OCI-LY7 (cell line): Measurements from ENCODE around the gene PHF23. TPM values are rescaled to one million over a fixed set of nuclear protein-coding genes. Genes with fewer than 3 reads are reported as not detected.

Experiments used
- BruUV-seq: library from RNA; stranded (reverse); fragments of 400-500 nt; replicated peaks from 2 replicates; lab custom pipeline; 2021; lab: Mats Ljungman, UMichigan
- CTCF ChIA-PET: fragments of 300-600 bp; sonication (Branson Sonifier 250); formaldehyde crosslinking; loops from one replicate; lab custom pipeline; 2022; ENCODE audit warnings: antibody characterized with exemption; ENCODE audit not compliant: unreplicated experiment; lab: Charles Lee
- POLR2A ChIA-PET: fragments of 300-600 bp; sonication (Branson Sonifier 250); formaldehyde crosslinking; loops from one replicate; lab custom pipeline; 2022; ENCODE audit warnings: antibody characterized with exemption; lab: Charles Lee
- DNase-seq: peaks from one replicate; pipeline ENCODE4 v3.0.0-alpha.2; 2015; ENCODE audit warnings: low spot score
- H2AFZ ChIP-seq: fragments of 200-600 bp; sonication (generic), shearing (Covaris generic); 2 replicates; pipeline ENCODE4 v1.6.1; 2014; ENCODE audit warnings: mild to moderate bottlenecking, antibody characterized with exemption, low read length, moderate library complexity
- H3K27ac ChIP-seq: fragments of 200-600 bp; sonication (generic); 2 replicates; pipeline ENCODE4 v1.5.1; 2014; ENCODE audit warnings: mixed run types, low read depth, mild to moderate bottlenecking, moderate library complexity, low read length, inconsistent platforms; ENCODE audit not compliant: poor library complexity, severe bottlenecking
- H3K36me3 ChIP-seq: fragments of 200-600 bp; sonication (generic); 2 replicates; pipeline ENCODE4 v1.6.1; 2014; ENCODE audit warnings: mild to moderate bottlenecking, antibody characterized with exemption, low read length, moderate library complexity, mixed read lengths; ENCODE audit not compliant: insufficient read depth
- H3K4me1 ChIP-seq: fragments of 200-600 bp; sonication (generic); 2 replicates; pipeline ENCODE4 v1.5.1; 2014; ENCODE audit warnings: mild to moderate bottlenecking, low read length; ENCODE audit not compliant: insufficient read depth, poor library complexity, severe bottlenecking
- H3K4me2 ChIP-seq: fragments of 200-600 bp; sonication (generic); 2 replicates; pipeline ENCODE4 v1.6.1; 2014; ENCODE audit warnings: mild to moderate bottlenecking, low read length
- H3K4me3 ChIP-seq: fragments of 200-600 bp; sonication (generic); 2 replicates; pipeline ENCODE4 v1.5.1; 2014; ENCODE audit warnings: mild to moderate bottlenecking, low read depth, low read length; ENCODE audit not compliant: poor library complexity, severe bottlenecking
- H3K79me2 ChIP-seq: fragments of 200-600 bp; sonication (generic); 2 replicates; pipeline ENCODE4 v1.6.1; 2016; ENCODE audit warnings: low read depth, mild to moderate bottlenecking, low read length, moderate library complexity, mixed read lengths; ENCODE audit not compliant: insufficient read depth
- H3K9me2 ChIP-seq: fragments of 200-600 bp; sonication (generic); 2 replicates; pipeline ENCODE4 v1.6.1; 2016; ENCODE audit warnings: mild to moderate bottlenecking, low read length, mixed read lengths; ENCODE audit not compliant: insufficient read depth
- H3K9me3 ChIP-seq: fragments of 200-600 bp; sonication (generic); 2 replicates; pipeline ENCODE4 v1.6.1; 2014; ENCODE audit warnings: mild to moderate bottlenecking, mixed run types, low read length, mixed read lengths
- H4K20me1 ChIP-seq: fragments of 200-600 bp; sonication (generic); 2 replicates; pipeline ENCODE4 v1.6.1; 2014; ENCODE audit warnings: mild to moderate bottlenecking, antibody characterized with exemption, low read length, moderate library complexity, mixed read lengths; ENCODE audit not compliant: insufficient read depth
- EZH2phosphoT487 ChIP-seq: fragments of 200-600 bp; sonication (generic); IDR thresholded peaks from 2 replicates; pipeline ENCODE4 v1.6.1; 2018; ENCODE audit warnings: low read depth, borderline replicate concordance, mild to moderate bottlenecking, mixed run types, antibody characterized with exemption, low read length, moderate library complexity, mixed read lengths
- intact Hi-C: fragments of 100-400 bp; cut with micrococcal nuclease; formaldehyde crosslinking; loops from one replicate; pipeline ENCODE4 v1.10.0; 2022; ENCODE audit not compliant: unreplicated experiment
- total RNA-seq, 2 experiments: library from RNA; depleted of rRNA in 1 of 2; stranded (reverse); fragments of >200 nt in 1 of 2; shearing (Covaris generic) in 1 of 2; gene quantifications; 2 replicates each; pipeline ENCODE4 v1.2.3, GENCODE V29; 2014 to 2022
- TF ChIP-seq, protein P1 (sequence below): fragments of 200-600 bp; sonication (generic); conservative IDR thresholded peaks from 2 replicates; pipeline ENCODE4 v1.5.1; 2014; ENCODE audit warnings: mild to moderate bottlenecking, antibody characterized with exemption, low read length, moderate library complexity, mixed read lengths

The PHF23 gene
- total RNA-seq, 2 experiments from 2014 or later: 43.3 to 47.7 TPM

DNA sequence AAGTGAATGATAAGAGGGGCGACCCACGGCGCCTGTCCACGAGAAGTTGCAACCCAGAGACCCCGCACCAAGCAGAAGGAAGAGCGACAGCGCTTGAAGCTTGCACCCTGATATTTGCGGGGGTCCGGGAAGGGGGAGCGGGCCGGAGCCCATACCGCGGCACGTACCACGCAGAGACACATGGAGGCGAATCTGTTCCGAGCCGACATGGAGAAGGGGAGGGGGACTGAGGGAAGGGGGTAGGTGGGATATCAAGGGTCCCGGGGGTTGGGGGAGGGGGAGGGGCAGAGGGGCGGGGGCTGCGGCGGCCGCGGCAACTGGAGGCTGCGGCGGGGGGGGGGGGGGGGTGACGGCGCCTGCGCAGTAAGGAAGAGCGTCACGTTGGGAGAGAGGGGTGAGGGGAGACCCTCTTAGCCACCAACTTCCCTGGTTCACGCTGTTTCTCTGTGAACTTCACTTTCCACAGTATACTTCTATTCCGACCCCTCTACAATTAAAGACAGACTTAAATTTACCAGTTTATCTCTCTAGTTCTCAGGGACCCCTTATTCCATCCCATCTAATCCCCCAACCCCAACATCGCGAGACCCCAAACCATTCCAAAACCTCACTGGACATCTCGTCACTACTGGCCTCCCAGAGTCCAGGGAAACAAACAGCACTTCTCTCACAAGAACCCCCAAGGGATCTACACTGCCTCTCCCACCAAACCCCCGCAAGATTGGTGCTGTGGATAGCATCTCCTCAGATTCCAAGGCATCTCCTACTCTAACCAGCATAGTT is 27.6 kb downstream of the PHF23 start:
- H4K20me1 ChIP-seq: no peaks in the 10 kb centered on the region
- TF ChIP-seq EZH2phosphoT487: no peak
- TF ChIP-seq, protein P1, sequence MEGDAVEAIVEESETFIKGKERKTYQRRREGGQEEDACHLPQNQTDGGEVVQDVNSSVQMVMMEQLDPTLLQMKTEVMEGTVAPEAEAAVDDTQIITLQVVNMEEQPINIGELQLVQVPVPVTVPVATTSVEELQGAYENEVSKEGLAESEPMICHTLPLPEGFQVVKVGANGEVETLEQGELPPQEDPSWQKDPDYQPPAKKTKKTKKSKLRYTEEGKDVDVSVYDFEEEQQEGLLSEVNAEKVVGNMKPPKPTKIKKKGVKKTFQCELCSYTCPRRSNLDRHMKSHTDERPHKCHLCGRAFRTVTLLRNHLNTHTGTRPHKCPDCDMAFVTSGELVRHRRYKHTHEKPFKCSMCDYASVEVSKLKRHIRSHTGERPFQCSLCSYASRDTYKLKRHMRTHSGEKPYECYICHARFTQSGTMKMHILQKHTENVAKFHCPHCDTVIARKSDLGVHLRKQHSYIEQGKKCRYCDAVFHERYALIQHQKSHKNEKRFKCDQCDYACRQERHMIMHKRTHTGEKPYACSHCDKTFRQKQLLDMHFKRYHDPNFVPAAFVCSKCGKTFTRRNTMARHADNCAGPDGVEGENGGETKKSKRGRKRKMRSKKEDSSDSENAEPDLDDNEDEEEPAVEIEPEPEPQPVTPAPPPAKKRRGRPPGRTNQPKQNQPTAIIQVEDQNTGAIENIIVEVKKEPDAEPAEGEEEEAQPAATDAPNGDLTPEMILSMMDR: no peak
- DNase-seq: no peak
- BruUV-seq: no TSS peak
- peaks cover 28% of the 10 kb centered on the region for H3K4me1 ChIP-seq
- peaks cover 26% of the 10 kb centered on the region for H3K79me2 ChIP-seq
- no peak overlapping the region for H3K4me2 ChIP-seq
- H2AFZ ChIP-seq: no peak overlapping the region
- no peaks in the 10 kb centered on the region for H3K9me2 ChIP-seq
- H3K27ac ChIP-seq: no peak overlapping the region
- H3K9me3 ChIP-seq: no peaks in the 10 kb centered on the region
- H3K4me3 ChIP-seq: no peak overlapping the region
- intact Hi-C loops: no loop called here
- POLR2A ChIA-PET: no interaction called here
- CTCF ChIA-PET: no interaction called here
- H3K36me3 ChIP-seq: no peaks in the 10 kb centered on the region

DNA sequence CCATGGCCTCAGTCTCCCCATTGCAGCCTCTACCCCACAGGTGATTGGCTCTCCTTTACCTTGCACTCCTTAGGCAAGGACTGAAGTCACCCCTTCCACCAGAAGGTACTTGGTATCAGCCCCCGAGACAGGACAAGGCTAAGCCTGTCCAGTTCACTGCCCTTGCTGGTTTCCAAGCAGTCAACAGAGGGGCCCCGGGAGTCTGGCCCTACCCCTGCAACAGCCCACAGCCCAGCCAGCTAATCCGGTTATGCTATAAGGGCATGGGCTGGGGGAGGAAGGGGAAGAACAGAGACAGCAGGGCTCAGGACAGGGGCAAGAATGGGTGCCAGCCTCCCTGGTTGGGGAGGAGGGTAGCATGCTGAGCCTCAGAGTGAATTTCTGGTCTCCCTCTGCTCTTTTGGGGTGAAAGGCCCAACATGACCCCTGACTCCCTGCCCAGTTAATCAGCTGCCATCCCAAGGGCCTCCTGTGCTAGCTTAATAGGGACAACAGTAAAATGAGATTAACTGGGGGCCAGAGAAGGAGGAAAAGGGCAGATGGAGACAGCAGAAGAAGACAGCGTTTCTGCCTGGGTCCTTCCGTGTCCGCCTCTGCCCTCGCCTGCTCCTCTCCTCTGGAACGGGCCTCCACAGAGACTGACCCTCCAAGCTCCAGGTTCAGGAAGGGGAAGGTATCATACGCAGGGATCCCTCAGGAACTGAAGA is 30.4 kb downstream of the PHF23 start:
- ChIA-PET CTCF (no interaction called here), POLR2A (no interaction called here)
- no peak overlapping the region for H2AFZ ChIP-seq
- H3K79me2 ChIP-seq: peaks cover 17% of the 10 kb centered on the region; the same call in 1 of the 2 replicates
- no peaks in the 10 kb centered on the region for H3K36me3 ChIP-seq
- no peaks in the 10 kb centered on the region for H4K20me1 ChIP-seq
- TF ChIP-seq, protein P1: no peak
- TF ChIP-seq EZH2phosphoT487: no peak
- H3K9me2 ChIP-seq: no peaks in the 10 kb centered on the region
- no peak overlapping the region for H3K27ac ChIP-seq
- no peaks in the 10 kb centered on the region for H3K9me3 ChIP-seq
- BruUV-seq: no TSS peak
- DNase-seq: no peak
- H3K4me3 ChIP-seq: no peak overlapping the region
- intact Hi-C loops: no loop called here
- H3K4me2 ChIP-seq: no peak overlapping the region
- H3K4me1 ChIP-seq: peaks cover 28% of the 10 kb centered on the region
